Lung microvascular endothelial cell (primary cell): ENCODE data around the gene HSD17B13. TPM values are rescaled to one million over a fixed set of nuclear protein-coding genes. Genes with fewer than 3 reads are reported as not detected.
"Not testable (repeated sequence)": the region's sequence is repeated elsewhere in the genome, so short reads cannot be mapped to it uniquely, and the experiment has no call there.

ENCODE experiments used
- DNase-seq, 2 donors: peaks; one replicate each; pipeline versions ENCODE4 v3.0.0 to v3.0.0-alpha.2; 2010; ENCODE audit warnings: low read depth in 2 of 2
- total RNA-seq: library from RNA; depleted of rRNA; stranded (reverse); fragments of >200 nt; gene quantifications from 2 replicates; pipeline ENCODE4 v1.2.1, GENCODE V29; 2014

HSD17B13 gene
- total RNA-seq, 1 donor from 2014 or later: under 0.01 TPM

GRCh38 chr4:87316961-87317360 is 5.7 kb downstream of the HSD17B13 start:
- no peak for DNase-seq

GRCh38 chr4:87315000-87315399 is 7.7 kb downstream of the HSD17B13 start:
- DNase-seq: peak in 1 of 2 donors; percentile 20

GRCh38 chr4:87313756-87314155 is 8.9 kb downstream of the HSD17B13 start:
- DNase-seq: no peak

- DNase-seq: no peak
These were observed 11.0 kb downstream of the HSD17B13 start for GRCh38 chr4:87311684-87312083.

GRCh38 chr4:87310691-87311335 is 11.9 kb downstream of the HSD17B13 start:
- no peak for DNase-seq

GRCh38 chr4:87309625-87310024 is 13.1 kb downstream of the HSD17B13 start:
- peak in 1 of 2 donors; percentile 37 for DNase-seq

GRCh38 chr4:87306056-87306455 is 16.6 kb downstream of the HSD17B13 start:
- DNase-seq: no peak

- DNase-seq: no peak
These were observed 17.1 kb downstream of the HSD17B13 start for GRCh38 chr4:87305562-87305961.

GRCh38 chr4:87304745-87305432 is 17.8 kb downstream of the HSD17B13 start:
- DNase-seq: peak in 1 of 2 donors; percentile 35

- DNase-seq: peak in 1 of 2 donors; percentile 66
These were observed 22.8 kb downstream of the HSD17B13 start for GRCh38 chr4:87299898-87300297.

GRCh38 chr4:87298362-87298761 is 24.3 kb downstream of the HSD17B13 start:
- DNase-seq: no peak

GRCh38 chr4:87294911-87295310 is 27.8 kb downstream of the HSD17B13 start:
- DNase-seq: not testable (repeated sequence)

GRCh38 chr4:87293889-87294288 is 28.8 kb downstream of the HSD17B13 start:
- not testable (repeated sequence) for DNase-seq

GRCh38 chr4:87286970-87287369 is 35.7 kb downstream of the HSD17B13 start:
- no peak for DNase-seq

- not testable (repeated sequence) for DNase-seq
These were observed 38.4 kb downstream of the HSD17B13 start for GRCh38 chr4:87284268-87284667.

- no peak for DNase-seq
These were observed 39.5 kb downstream of the HSD17B13 start for GRCh38 chr4:87283151-87283550.

GRCh38 chr4:87281603-87282002 is 41.1 kb downstream of the HSD17B13 start:
- no peak for DNase-seq

GRCh38 chr4:87278335-87278794 is 44.3 kb downstream of the HSD17B13 start:
- no peak for DNase-seq

- DNase-seq: no peak
These were observed 47.4 kb downstream of the HSD17B13 start for GRCh38 chr4:87275311-87275710.

GRCh38 chr4:87274803-87275202 is 47.9 kb downstream of the HSD17B13 start:
- DNase-seq: no peak

GRCh38 chr4:87274327-87274726 is 48.4 kb downstream of the HSD17B13 start:
- no peak for DNase-seq

GRCh38 chr4:87270825-87271224 is 51.9 kb downstream of the HSD17B13 start:
- DNase-seq: no peak

- peak; percentile 47 to 51 for DNase-seq
These were observed 52.5 kb downstream of the HSD17B13 start for GRCh38 chr4:87270144-87270543.
